HL-60 (cell line): ENCODE measurements around the gene FLNB.

ENCODE experiments used
- DNase-seq, 2 experiments: peaks; one replicate each; pipeline ENCODE4 v3.0.0-alpha.2; 2010 to 2020; ENCODE audit warnings: low read depth in 1 of 2, low spot score in 1 of 2
- H3K27ac ChIP-seq: fragments of 250-450 bp; sonication (Bioruptor Pico); replicated peaks from 2 replicates; pipeline ENCODE4 v1.5.1; 2020; ENCODE audit warnings: mild to moderate bottlenecking, moderate library complexity
- H3K27me3 ChIP-seq: fragments of 250-450 bp; sonication (Bioruptor Pico); 2 replicates; pipeline ENCODE4 v1.5.1; 2021; ENCODE audit warnings: mild to moderate bottlenecking, moderate library complexity; ENCODE audit not compliant: insufficient read depth, poor library complexity, severe bottlenecking
- H3K4me3 ChIP-seq: replicated peaks from 2 replicates; pipeline ENCODE4 v1.5.1; 2011; ENCODE audit warnings: mild to moderate bottlenecking, control low read depth, low read length; ENCODE audit not compliant: insufficient read depth
- CTCF ChIP-seq: IDR thresholded peaks from one replicate; pipeline ENCODE4 v1.5.1; 2011; ENCODE audit warnings: low read length, control low read depth, inconsistent platforms; ENCODE audit not compliant: insufficient read depth
- GABPA ChIP-seq: IDR thresholded peaks from 2 replicates; pipeline ENCODE4 v1.6.1; 2012; ENCODE audit warnings: low read depth
- POLR2AphosphoS5 ChIP-seq: IDR thresholded peaks from 2 replicates; pipeline ENCODE4 v1.6.1; 2012; ENCODE audit warnings: low read depth
- REST ChIP-seq: IDR thresholded peaks from 2 replicates; pipeline ENCODE4 v1.6.1; 2012; ENCODE audit warnings: low read depth; ENCODE audit not compliant: insufficient replicate concordance
- SPI1 ChIP-seq: IDR thresholded peaks from 2 replicates; pipeline ENCODE4 v1.6.1; 2012; ENCODE audit warnings: low read depth, mild to moderate bottlenecking, borderline replicate concordance

Gene FLNB

GRCh38 chr3:58168498-58168897, 160.3 kb downstream of the FLNB start:
- TF ChIP-seq REST (no peak), POLR2AphosphoS5 (no peak), SPI1 (no peak), GABPA (no peak), CTCF (no peak)
- Histone ChIP-seq H3K27ac (no peak overlapping the region), H3K27me3 (no peaks in the 10 kb centered on the region), H3K4me3 (no peak overlapping the region)
- no peak for DNase-seq

GRCh38 chr3:58169371-58169770, 161.1 kb downstream of the FLNB start:
- no peak for DNase-seq
- no peak overlapping the region for H3K27ac ChIP-seq
- TF ChIP-seq CTCF (no peak), SPI1 (no peak), REST (no peak), GABPA (no peak), POLR2AphosphoS5 (no peak)
- H3K4me3 ChIP-seq, result no peak overlapping the region
- H3K27me3 ChIP-seq, result no peaks in the 10 kb centered on the region

GRCh38 chr3:58170376-58170775, 162.2 kb downstream of the FLNB start:
- TF ChIP-seq REST (no peak), CTCF (no peak), SPI1 (no peak), GABPA (no peak), POLR2AphosphoS5 (no peak)
- Histone ChIP-seq H3K4me3 (no peak overlapping the region), H3K27ac (no peak overlapping the region), H3K27me3 (no peaks in the 10 kb centered on the region)
- no peak for DNase-seq
